ENCODE data around the gene MDFI. TPM values are rescaled to one million over a fixed set of nuclear protein-coding genes. Genes with fewer than 3 reads are reported as not detected.

The MDFI gene
- polyA plus RNA-seq, 5 donors: 88.2 to 185 (median 121) TPM

DNA sequence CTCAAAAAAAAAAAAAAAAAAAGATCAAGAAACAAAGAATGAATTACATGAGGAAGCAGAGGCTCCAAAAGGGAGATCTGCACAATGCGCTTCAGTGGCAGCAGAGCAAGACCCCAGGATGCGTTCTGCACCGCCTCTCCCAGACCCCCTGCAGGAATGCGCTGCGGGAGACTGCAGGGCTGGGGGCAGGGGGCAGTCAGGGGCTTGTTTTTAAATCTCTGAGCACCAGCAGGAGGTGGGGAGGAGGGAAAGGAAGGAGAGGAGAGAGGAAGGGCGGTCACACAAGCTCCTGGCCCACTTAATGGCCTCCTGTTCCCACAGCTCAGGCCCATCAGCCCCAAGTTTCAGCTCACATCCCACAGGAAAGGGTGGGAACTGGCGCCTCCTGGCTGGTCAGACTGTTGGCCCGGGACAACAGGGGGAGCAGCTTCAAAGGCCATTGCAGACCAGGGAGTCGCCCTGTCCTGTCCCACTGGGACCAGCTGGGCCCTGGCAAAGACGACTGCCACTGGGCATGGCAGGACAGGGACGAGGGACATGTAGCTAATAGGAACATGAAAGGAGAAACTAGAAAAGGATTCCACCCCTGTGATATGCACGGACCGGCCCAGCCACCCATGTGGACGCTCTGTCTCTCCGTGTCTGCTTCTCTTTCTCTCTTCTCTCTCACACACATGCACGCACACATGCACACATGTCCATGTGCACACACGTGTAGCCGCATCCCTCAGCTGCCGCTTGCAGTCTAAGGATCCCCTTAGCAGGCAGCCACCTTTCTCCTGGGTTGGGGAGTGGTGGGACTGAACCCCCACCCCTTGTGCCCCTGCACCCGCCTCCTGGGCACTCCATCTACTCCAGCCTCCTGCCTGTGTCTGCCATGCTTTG, 62.4 kb downstream of the MDFI start:
- no peak for DNase-seq

- no peak for DNase-seq
Observed at GRCh38 chr6:41702089-41702745, 63.9 kb downstream of the MDFI start.

- no peak for DNase-seq
Observed at GRCh38 chr6:41702771-41703494, 64.7 kb downstream of the MDFI start.

Other genes with a start within 250 kb of the MDFI start
- gene FOXP4, start 92.1 kb upstream of the MDFI start, polyA plus RNA-seq (ENCODE audit: insufficient read depth in 1 of 5, insufficient read length in 5 of 5, low replicate concordance in 1 of 5): 10 to 100 TPM; 43.0 to 89.6 (median 61.9) TPM
- 10 to 100 TPM in 2 of 5 donors, 1 to 10 TPM in 3; 5.7 to 14.8 (median 9.2) TPM for gene TFEB, start 97.1 kb downstream of the MDFI start, polyA plus RNA-seq (ENCODE audit: insufficient read depth in 1 of 5, insufficient read length in 5 of 5, low replicate concordance in 1 of 5)
- gene PGC, start 108.9 kb downstream of the MDFI start, polyA plus RNA-seq (ENCODE audit: insufficient read depth in 1 of 5, insufficient read length in 5 of 5, low replicate concordance in 1 of 5): 10 to 100 TPM in 1 of 5 donors, 1 to 10 TPM in 4; 5.4 to 10.5 (median 6.6) TPM
- gene FRS3, start 141.4 kb downstream of the MDFI start, polyA plus RNA-seq (ENCODE audit: insufficient read depth in 1 of 5, insufficient read length in 5 of 5, low replicate concordance in 1 of 5): 10 to 100 TPM in 2 of 5 donors, 1 to 10 TPM in 3; 6.3 to 12.3 (median 9.2) TPM
- 10 to 100 TPM in 3 of 5 donors, 1 to 10 TPM in 2; 6.1 to 20.5 (median 11.2) TPM for gene PRICKLE4, start 142.3 kb downstream of the MDFI start, polyA plus RNA-seq (ENCODE audit: insufficient read depth in 1 of 5, insufficient read length in 5 of 5, low replicate concordance in 1 of 5)
- gene TOMM6, start 149.2 kb downstream of the MDFI start, polyA plus RNA-seq (ENCODE audit: insufficient read depth in 1 of 5, insufficient read length in 5 of 5, low replicate concordance in 1 of 5): 100 to 1,000 TPM; 191 to 229 (median 205) TPM

Data from right lung (tissue), 5 donors.